H1 (cell line): ENCODE data around the gene LINC01488. TPM values are rescaled to one million over a fixed set of nuclear protein-coding genes. Genes with fewer than 3 reads are reported as not detected.
A peak's percentile ranks its signal among the peaks of the same experiment; 100 is the strongest.

Experiments used
- ASH2L ChIP-seq: fragments of 200-600, 300-600 bp; sonication (generic); IDR thresholded peaks from one replicate; pipeline ENCODE4 v1.7.1; 2017; ENCODE audit warnings: low read length
- CHD1 ChIP-seq: IDR thresholded peaks from 2 replicates; pipeline ENCODE4 v1.6.1; 2012; ENCODE audit warnings: low read depth, low read length, improper control_type of control experiment
- CHD2 ChIP-seq: IDR thresholded peaks from 2 replicates; pipeline ENCODE4 v1.6.1; 2012; ENCODE audit warnings: low read length, improper control_type of control experiment
- CTCF ChIP-seq, 3 experiments: IDR thresholded peaks; 1 replicate in 2 of 3; 2 replicates in 1 of 3; pipeline versions ENCODE4 v1.5.1 to v1.6.1; 2011; ENCODE audit warnings: low read length in 3 of 3, mild to moderate bottlenecking in 3 of 3, inconsistent platforms in 2 of 3, low read depth in 1 of 3, moderate library complexity in 1 of 3; ENCODE audit not compliant: insufficient read depth in 1 of 3; ENCODE audit errors: control extremely low read depth in 1 of 3
- E2F6 ChIP-seq: IDR thresholded peaks from 2 replicates; pipeline ENCODE4 v1.6.1; 2012; ENCODE audit warnings: inconsistent platforms
- EGR1 ChIP-seq: IDR thresholded peaks from 2 replicates; pipeline ENCODE4 v1.6.1; 2011; ENCODE audit warnings: low read depth, low read length, borderline replicate concordance
- MAX ChIP-seq: IDR thresholded peaks from 2 replicates; pipeline ENCODE4 v1.6.1; 2012; ENCODE audit warnings: inconsistent platforms
- PHF8 ChIP-seq: fragments of 200-600 bp; sonication (generic); conservative IDR thresholded peaks from 2 replicates; pipeline ENCODE4 v1.7.1; 2012; ENCODE audit warnings: low read depth, mild to moderate bottlenecking, inconsistent platforms, low read length, moderate library complexity
- RAD21 ChIP-seq, 2 experiments: IDR thresholded peaks in 1 of 2; conservative IDR thresholded peaks in 1 of 2; 2 replicates each; pipeline ENCODE4 v1.6.1; 2011; ENCODE audit warnings: low read depth in 2 of 2, low read length in 2 of 2, improper control_type of control experiment in 1 of 2, inconsistent platforms in 1 of 2, mild to moderate bottlenecking in 1 of 2, moderate library complexity in 1 of 2
- SAP30 ChIP-seq: fragments of 300-600 bp; sonication (generic); IDR thresholded peaks from 2 replicates; pipeline ENCODE4 v1.7.1; 2012; ENCODE audit warnings: low read length, moderate library complexity, mild to moderate bottlenecking, inconsistent platforms; ENCODE audit not compliant: insufficient read depth, insufficient replicate concordance
- SIRT6 ChIP-seq: IDR thresholded peaks from one replicate; pipeline ENCODE4 v1.7.1; 2012; ENCODE audit warnings: low read length, inconsistent platforms
- SRF ChIP-seq: IDR thresholded peaks from 2 replicates; pipeline ENCODE4 v1.6.1; 2011; ENCODE audit warnings: mild to moderate bottlenecking, low read depth, low read length, moderate library complexity
- SUZ12 ChIP-seq: fragments of 200-600 bp; sonication (generic); IDR thresholded peaks from 2 replicates; pipeline ENCODE4 v1.6.1; 2012; ENCODE audit warnings: mild to moderate bottlenecking, inconsistent platforms, low read length, moderate library complexity, mixed read lengths
- TAF1 ChIP-seq: IDR thresholded peaks from 2 replicates; pipeline ENCODE4 v1.6.1; 2011; ENCODE audit warnings: mild to moderate bottlenecking, low read depth, low read length
- TCF12 ChIP-seq: IDR thresholded peaks from 2 replicates; pipeline ENCODE4 v1.6.1; 2011; ENCODE audit warnings: low read depth, mild to moderate bottlenecking, low read length
- polyA plus RNA-seq, 7 experiments: library from polyadenylated mRNA; depleted of rRNA in 3 of 7; stranded (reverse) in 5 of 7; unstranded in 2 of 7; fragments of >200 nt in 5 of 7; fragments of 200-250 nt in 2 of 7; gene quantifications; 1 replicate in 5 of 7; 2 replicates in 1 of 7; 4 replicates in 1 of 7; pipeline versions ENCODE4 v1.2.1 to v1.2.3, GENCODE V29; 2011 to 2013; ENCODE audit warnings: missing spikeins in 2 of 7, mixed read lengths in 2 of 7
- total RNA-seq: library from RNA; stranded (reverse); fragmentation: NEBNext Ultra II Directional; extraction: Animal tissue kit (Norgen Biotek cat#: 25700); gene quantifications from 2 replicates; pipeline ENCODE4 v1.2.1, GENCODE V29; 2021

The LINC01488 gene
- total and polyA plus RNA-seq, 2 of the 8 experiments (the other 6 are each of a cell fraction or from before 2014, with no cell fraction given) = not detected

DNA sequence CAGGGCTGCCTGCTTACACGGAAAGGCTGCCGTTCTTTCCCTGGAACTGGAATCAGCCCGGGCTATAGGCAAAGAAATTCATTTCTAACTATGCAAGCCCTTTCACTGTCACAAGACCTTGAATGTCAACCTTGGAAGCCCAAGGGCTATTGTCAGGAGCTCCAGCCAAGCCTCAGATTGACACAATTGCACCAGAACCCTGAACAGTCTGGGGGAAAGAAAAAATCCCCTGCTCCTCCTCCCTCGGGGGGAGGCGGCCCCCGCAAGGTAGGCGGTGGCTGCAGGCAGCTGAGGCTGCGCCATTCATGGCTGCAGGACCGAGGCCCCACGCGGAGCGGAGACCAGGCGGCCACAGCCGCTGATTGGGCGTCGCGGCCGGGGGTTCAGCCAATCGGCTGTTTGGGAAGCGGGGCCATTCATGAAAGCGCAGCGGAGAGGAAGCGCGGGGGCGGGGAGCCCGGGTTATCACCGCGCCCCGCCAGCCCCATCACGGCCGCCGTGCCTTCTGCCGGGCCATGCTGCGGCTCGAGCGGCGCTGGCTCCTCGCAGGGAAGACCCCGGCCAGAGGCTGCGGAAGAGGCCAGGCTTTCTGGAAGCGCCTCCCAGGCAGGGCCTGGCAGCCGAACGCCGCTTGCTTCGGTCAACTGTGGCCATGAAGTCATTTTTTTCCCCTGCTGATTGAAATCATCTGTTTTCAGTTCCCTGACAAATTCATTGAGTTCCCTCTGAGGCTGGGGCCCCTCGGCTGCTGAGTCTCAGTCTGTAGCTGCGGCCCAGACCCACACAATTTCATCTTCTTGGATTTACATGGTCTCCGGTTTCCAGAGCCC lies 38.1 kb upstream of the LINC01488 start (continued):
- TF ChIP-seq SAP30 = no peak
- no peak for TF ChIP-seq SIRT6
- peak; percentile 76 for TF ChIP-seq MAX
- TF ChIP-seq CHD2 = peak; percentile 12; the same call in 1 of the 2 replicates
- peak in 1 of 2 experiments; percentile 0; a peak in 1 of 4 replicates for TF ChIP-seq RAD21 (IDR thresholded peaks at IDR 0.05 in 1 of 2, conservative IDR thresholded peaks at IDR 0.05 in 1 of 2; ENCODE audit: low read depth in 2 of 2, low read length in 2 of 2)
- TF ChIP-seq SUZ12 = peak; percentile 49; the same call in 1 of the 2 replicates
- TF ChIP-seq CTCF (IDR thresholded peaks at IDR 0.05; ENCODE audit: control extremely low read depth in 1 of 3, insufficient read depth in 1 of 3, low read depth in 1 of 3, low read length in 3 of 3) = peak in 1 of 3 experiments; percentile 13; a peak in 1 of 4 replicates
- TF ChIP-seq TAF1 = peak; percentile 34; the same call in 1 of the 2 replicates
- TF ChIP-seq EGR1 = peak; percentile 94; the same call in 1 of the 2 replicates
- 0 out of 2 replicates have a peak, but pooled peaks have one; percentile 40 for TF ChIP-seq PHF8
- 0 out of 2 replicates have a peak, but pooled peaks have one; percentile 9 for TF ChIP-seq TCF12
- peak; percentile 14 for TF ChIP-seq ASH2L
- no peak for TF ChIP-seq SRF
- TF ChIP-seq CHD1 = no peak
- TF ChIP-seq E2F6 = peak; percentile 55
